HL-60 (cell line): Measurements from ENCODE around the gene BRAF.

Source experiments
- DNase-seq, 2 experiments: peaks; one replicate each; pipeline ENCODE4 v3.0.0-alpha.2; 2010 to 2020; ENCODE audit warnings: low read depth in 1 of 2, low spot score in 1 of 2
- H3K27ac ChIP-seq: fragments of 250-450 bp; sonication (Bioruptor Pico); replicated peaks from 2 replicates; pipeline ENCODE4 v1.5.1; 2020; ENCODE audit warnings: mild to moderate bottlenecking, moderate library complexity
- H3K27me3 ChIP-seq: fragments of 250-450 bp; sonication (Bioruptor Pico); 2 replicates; pipeline ENCODE4 v1.5.1; 2021; ENCODE audit warnings: mild to moderate bottlenecking, moderate library complexity; ENCODE audit not compliant: insufficient read depth, poor library complexity, severe bottlenecking
- H3K4me3 ChIP-seq: replicated peaks from 2 replicates; pipeline ENCODE4 v1.5.1; 2011; ENCODE audit warnings: mild to moderate bottlenecking, control low read depth, low read length; ENCODE audit not compliant: insufficient read depth
- CTCF ChIP-seq: IDR thresholded peaks from one replicate; pipeline ENCODE4 v1.5.1; 2011; ENCODE audit warnings: low read length, control low read depth, inconsistent platforms; ENCODE audit not compliant: insufficient read depth
- GABPA ChIP-seq: IDR thresholded peaks from 2 replicates; pipeline ENCODE4 v1.6.1; 2012; ENCODE audit warnings: low read depth
- POLR2AphosphoS5 ChIP-seq: IDR thresholded peaks from 2 replicates; pipeline ENCODE4 v1.6.1; 2012; ENCODE audit warnings: low read depth
- REST ChIP-seq: IDR thresholded peaks from 2 replicates; pipeline ENCODE4 v1.6.1; 2012; ENCODE audit warnings: low read depth; ENCODE audit not compliant: insufficient replicate concordance
- SPI1 ChIP-seq: IDR thresholded peaks from 2 replicates; pipeline ENCODE4 v1.6.1; 2012; ENCODE audit warnings: low read depth, mild to moderate bottlenecking, borderline replicate concordance

BRAF gene

GRCh38 chr7:140734096-140734495 lies 190.6 kb downstream of the BRAF start:
- TF ChIP-seq GABPA, result no peak
- no peak for DNase-seq
- Histone ChIP-seq H3K27ac (no peak overlapping the region), H3K27me3 (no peaks in the 10 kb centered on the region), H3K4me3 (no peak overlapping the region)

- TF ChIP-seq CTCF (no peak), REST (no peak), POLR2AphosphoS5 (no peak), SPI1 (no peak)
- no peaks in the 10 kb centered on the region for H3K27me3 ChIP-seq
- DNase-seq, result no peak
- no peak overlapping the region for H3K27ac ChIP-seq
- no peak overlapping the region for H3K4me3 ChIP-seq
Measured at GRCh38 chr7:140732416-140732815, 192.3 kb downstream of the BRAF start.

GRCh38 chr7:140726281-140726680 lies 198.4 kb downstream of the BRAF start:
- Histone ChIP-seq H3K4me3 (no peak overlapping the region), H3K27ac (no peak overlapping the region), H3K27me3 (no peaks in the 10 kb centered on the region)
- no peak for DNase-seq
- no peak for TF ChIP-seq REST
- TF ChIP-seq CTCF, result no peak

- TF ChIP-seq POLR2AphosphoS5 (no peak), GABPA (no peak), REST (no peak), CTCF (no peak), SPI1 (no peak)
- no peak overlapping the region for H3K4me3 ChIP-seq
- DNase-seq, result no peak
- H3K27ac ChIP-seq, result no peak overlapping the region
- H3K27me3 ChIP-seq, result no peaks in the 10 kb centered on the region
Measured at GRCh38 chr7:140724706-140725105, 200.0 kb downstream of the BRAF start.
